ENCODE measurements around the gene GABRE.

DNA sequence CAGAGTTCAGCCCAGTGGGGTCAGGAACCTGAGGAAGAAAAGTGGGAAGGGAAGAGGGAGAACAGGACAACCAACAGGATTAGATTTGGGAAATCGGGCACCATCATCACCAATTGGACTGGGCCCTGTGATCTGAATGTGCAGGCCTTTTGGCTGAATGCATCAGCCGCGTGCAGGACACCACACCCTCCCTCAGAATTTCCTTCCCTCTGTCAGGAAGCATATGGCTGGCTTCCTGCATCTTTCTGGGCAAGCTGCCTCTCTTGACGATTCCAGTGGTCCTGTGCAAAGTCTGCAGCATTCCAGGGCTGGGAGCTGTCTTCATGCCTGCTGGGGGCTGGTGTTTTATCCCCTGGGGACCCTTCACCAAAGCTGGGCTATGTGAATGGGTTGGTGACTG, 45.4 kb downstream of the GABRE start:
- TF ChIP-seq EP300 (conservative IDR thresholded peaks at IDR 0.05; ENCODE audit: poor library complexity, severe bottlenecking) (no peak), RAD21 (conservative IDR thresholded peaks at IDR 0.05) (no peak), EZH2 (IDR thresholded peaks at IDR 0.05; ENCODE audit: borderline replicate concordance, insufficient read depth, low read length, poor library complexity, severe bottlenecking) (no peak), POLR2AphosphoS5 (IDR thresholded peaks at IDR 0.05) (no peak)
- TF ChIP-seq, protein P1, sequence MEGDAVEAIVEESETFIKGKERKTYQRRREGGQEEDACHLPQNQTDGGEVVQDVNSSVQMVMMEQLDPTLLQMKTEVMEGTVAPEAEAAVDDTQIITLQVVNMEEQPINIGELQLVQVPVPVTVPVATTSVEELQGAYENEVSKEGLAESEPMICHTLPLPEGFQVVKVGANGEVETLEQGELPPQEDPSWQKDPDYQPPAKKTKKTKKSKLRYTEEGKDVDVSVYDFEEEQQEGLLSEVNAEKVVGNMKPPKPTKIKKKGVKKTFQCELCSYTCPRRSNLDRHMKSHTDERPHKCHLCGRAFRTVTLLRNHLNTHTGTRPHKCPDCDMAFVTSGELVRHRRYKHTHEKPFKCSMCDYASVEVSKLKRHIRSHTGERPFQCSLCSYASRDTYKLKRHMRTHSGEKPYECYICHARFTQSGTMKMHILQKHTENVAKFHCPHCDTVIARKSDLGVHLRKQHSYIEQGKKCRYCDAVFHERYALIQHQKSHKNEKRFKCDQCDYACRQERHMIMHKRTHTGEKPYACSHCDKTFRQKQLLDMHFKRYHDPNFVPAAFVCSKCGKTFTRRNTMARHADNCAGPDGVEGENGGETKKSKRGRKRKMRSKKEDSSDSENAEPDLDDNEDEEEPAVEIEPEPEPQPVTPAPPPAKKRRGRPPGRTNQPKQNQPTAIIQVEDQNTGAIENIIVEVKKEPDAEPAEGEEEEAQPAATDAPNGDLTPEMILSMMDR (IDR thresholded peaks at IDR 0.05; ENCODE audit: poor library complexity, severe bottlenecking) = no peak

Measured in neural cell (in vitro differentiated cells).